ENCODE data around the gene TESK2. TPM values are rescaled to one million over a fixed set of nuclear protein-coding genes. Genes with fewer than 3 reads are reported as not detected.

Gene TESK2
- polyA plus RNA-seq, 1 of the 3 experiments (the other 2 are of a cell fraction) = 1.3 TPM

GRCh38 chr1:45409276-45409675, 81.7 kb downstream of the TESK2 start:
- no peak overlapping the region for H3K27ac ChIP-seq (ENCODE audit: low read depth in 2 of 2, low read length in 1 of 2)
- H4K20me1 ChIP-seq (ENCODE audit: insufficient read depth) = no peaks in the 10 kb centered on the region
- H3K36me3 ChIP-seq (replicated peaks in 1 of 2; ENCODE audit: control insufficient read depth in 1 of 2, insufficient read depth in 2 of 2, low read length in 1 of 2) = no peaks in the 10 kb centered on the region
- ChIA-PET POLR2A (no interaction called here), CTCF (no interaction called here)
- no peaks in the 10 kb centered on the region for H3K9me3 ChIP-seq
- no peak overlapping the region for H3K4me2 ChIP-seq
- H3K27me3 ChIP-seq (ENCODE audit: insufficient read depth) = no peaks in the 10 kb centered on the region
- 48% methylated on average over 1 of the region's 1 CpG for WGBS (ENCODE audit: low lambda C conversion rate)
- TF ChIP-seq SIN3A (IDR thresholded peaks at IDR 0.05; ENCODE audit: borderline replicate concordance, low read depth, low read length) (no peak), TAF1 (IDR thresholded peaks at IDR 0.05; ENCODE audit: borderline replicate concordance, low read depth, low read length) (no peak), EP300 (IDR thresholded peaks at IDR 0.05; ENCODE audit: borderline replicate concordance in 1 of 2, low read depth in 1 of 2, low read length in 1 of 2) (no peak)
- TF ChIP-seq, protein P1, sequence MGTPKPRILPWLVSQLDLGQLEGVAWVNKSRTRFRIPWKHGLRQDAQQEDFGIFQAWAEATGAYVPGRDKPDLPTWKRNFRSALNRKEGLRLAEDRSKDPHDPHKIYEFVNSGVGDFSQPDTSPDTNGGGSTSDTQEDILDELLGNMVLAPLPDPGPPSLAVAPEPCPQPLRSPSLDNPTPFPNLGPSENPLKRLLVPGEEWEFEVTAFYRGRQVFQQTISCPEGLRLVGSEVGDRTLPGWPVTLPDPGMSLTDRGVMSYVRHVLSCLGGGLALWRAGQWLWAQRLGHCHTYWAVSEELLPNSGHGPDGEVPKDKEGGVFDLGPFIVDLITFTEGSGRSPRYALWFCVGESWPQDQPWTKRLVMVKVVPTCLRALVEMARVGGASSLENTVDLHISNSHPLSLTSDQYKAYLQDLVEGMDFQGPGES (IDR thresholded peaks at IDR 0.05; ENCODE audit: low read depth, low read length) = no peak
- H3F3A ChIP-seq (replicated peaks; ENCODE audit: insufficient read depth) = no peaks in the 10 kb centered on the region
- no peak for DNase-seq
- no peaks in the 10 kb centered on the region for H3K79me2 ChIP-seq (ENCODE audit: insufficient read depth)
- no peaks in the 10 kb centered on the region for H3K9me2 ChIP-seq
- H3K4me1 ChIP-seq (ENCODE audit: control insufficient read depth in 1 of 2, insufficient read depth in 2 of 2, low read depth in 1 of 2, low read length in 1 of 2) = no peaks in the 10 kb centered on the region; a peak in 1 of 4 replicates
- H2AFZ ChIP-seq (ENCODE audit: low read depth) = no peak overlapping the region
- no peak overlapping the region for H3K4me3 ChIP-seq (ENCODE audit: low read depth in 2 of 2, low read length in 1 of 2)
- H3K9ac ChIP-seq = no peak overlapping the region

GRCh38 chr1:45407629-45408287, 83.2 kb downstream of the TESK2 start:
- TF ChIP-seq RXRA (IDR thresholded peaks at IDR 0.05; ENCODE audit: borderline replicate concordance, low read depth) (no peak), YY1 (IDR thresholded peaks at IDR 0.05; ENCODE audit: low read depth) (no peak), NRF1 (IDR thresholded peaks at IDR 0.05; ENCODE audit: low read depth, low read length) (no peak), EZH2phosphoT487 (IDR thresholded peaks at IDR 0.05; ENCODE audit: borderline replicate concordance, low read depth) (no peak), RAD21 (IDR thresholded peaks at IDR 0.05; ENCODE audit: low read length) (no peak), SIN3A (IDR thresholded peaks at IDR 0.05; ENCODE audit: borderline replicate concordance, low read depth, low read length) (no peak), FOSL2 (IDR thresholded peaks at IDR 0.05; ENCODE audit: borderline replicate concordance, low read depth) (no peak), MEF2A (IDR thresholded peaks at IDR 0.05; ENCODE audit: borderline replicate concordance, low read depth) (no peak), RFX5 (IDR thresholded peaks at IDR 0.05; ENCODE audit: low read length) (no peak), EP300 (IDR thresholded peaks at IDR 0.05; ENCODE audit: borderline replicate concordance in 1 of 2, low read depth in 1 of 2, low read length in 1 of 2) (no peak), JUND (IDR thresholded peaks at IDR 0.05) (no peak), FOXJ3 (CRISPR knock-in tag; IDR thresholded peaks at IDR 0.05) (no peak), SMC3 (IDR thresholded peaks at IDR 0.05; ENCODE audit: low read depth, low read length) (no peak), POLR2AphosphoS5 (IDR thresholded peaks at IDR 0.05; ENCODE audit: low read depth, low read length) (no peak), TAF1 (IDR thresholded peaks at IDR 0.05; ENCODE audit: borderline replicate concordance, low read depth, low read length) (no peak), MXI1 (IDR thresholded peaks at IDR 0.05; ENCODE audit: low read depth, low read length) (no peak)
- TF ChIP-seq, protein P2, sequence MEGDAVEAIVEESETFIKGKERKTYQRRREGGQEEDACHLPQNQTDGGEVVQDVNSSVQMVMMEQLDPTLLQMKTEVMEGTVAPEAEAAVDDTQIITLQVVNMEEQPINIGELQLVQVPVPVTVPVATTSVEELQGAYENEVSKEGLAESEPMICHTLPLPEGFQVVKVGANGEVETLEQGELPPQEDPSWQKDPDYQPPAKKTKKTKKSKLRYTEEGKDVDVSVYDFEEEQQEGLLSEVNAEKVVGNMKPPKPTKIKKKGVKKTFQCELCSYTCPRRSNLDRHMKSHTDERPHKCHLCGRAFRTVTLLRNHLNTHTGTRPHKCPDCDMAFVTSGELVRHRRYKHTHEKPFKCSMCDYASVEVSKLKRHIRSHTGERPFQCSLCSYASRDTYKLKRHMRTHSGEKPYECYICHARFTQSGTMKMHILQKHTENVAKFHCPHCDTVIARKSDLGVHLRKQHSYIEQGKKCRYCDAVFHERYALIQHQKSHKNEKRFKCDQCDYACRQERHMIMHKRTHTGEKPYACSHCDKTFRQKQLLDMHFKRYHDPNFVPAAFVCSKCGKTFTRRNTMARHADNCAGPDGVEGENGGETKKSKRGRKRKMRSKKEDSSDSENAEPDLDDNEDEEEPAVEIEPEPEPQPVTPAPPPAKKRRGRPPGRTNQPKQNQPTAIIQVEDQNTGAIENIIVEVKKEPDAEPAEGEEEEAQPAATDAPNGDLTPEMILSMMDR (IDR thresholded peaks at IDR 0.05) = no peak
- TF ChIP-seq, protein P3, sequence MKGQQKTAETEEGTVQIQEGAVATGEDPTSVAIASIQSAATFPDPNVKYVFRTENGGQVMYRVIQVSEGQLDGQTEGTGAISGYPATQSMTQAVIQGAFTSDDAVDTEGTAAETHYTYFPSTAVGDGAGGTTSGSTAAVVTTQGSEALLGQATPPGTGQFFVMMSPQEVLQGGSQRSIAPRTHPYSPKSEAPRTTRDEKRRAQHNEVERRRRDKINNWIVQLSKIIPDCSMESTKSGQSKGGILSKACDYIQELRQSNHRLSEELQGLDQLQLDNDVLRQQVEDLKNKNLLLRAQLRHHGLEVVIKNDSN (IDR thresholded peaks at IDR 0.05; ENCODE audit: borderline replicate concordance, low read depth) = no peak
- TF ChIP-seq, protein P1 (IDR thresholded peaks at IDR 0.05; ENCODE audit: low read depth, low read length) = no peak
- no peaks in the 10 kb centered on the region for H3K9me2 ChIP-seq
- no peak overlapping the region for H3K27ac ChIP-seq (ENCODE audit: low read depth in 2 of 2, low read length in 1 of 2)
- ChIA-PET POLR2A (no interaction called here), CTCF (no interaction called here)
- no peaks in the 10 kb centered on the region for H4K20me1 ChIP-seq (ENCODE audit: insufficient read depth)
- no peaks in the 10 kb centered on the region for H3K27me3 ChIP-seq (ENCODE audit: insufficient read depth)
- WGBS (ENCODE audit: low lambda C conversion rate) = 48% methylated on average over 4 of the region's 4 CpGs
- H3K4me3 ChIP-seq (ENCODE audit: low read depth in 2 of 2, low read length in 1 of 2) = no peak overlapping the region
- H2AFZ ChIP-seq (ENCODE audit: low read depth) = no peak overlapping the region
- H3K9ac ChIP-seq = no peak overlapping the region
- no peaks in the 10 kb centered on the region for H3K9me3 ChIP-seq
- no peak for DNase-seq
- no peak overlapping the region for H3K4me2 ChIP-seq
- H3K4me1 ChIP-seq (ENCODE audit: control insufficient read depth in 1 of 2, insufficient read depth in 2 of 2, low read depth in 1 of 2, low read length in 1 of 2) = no peaks in the 10 kb centered on the region; a peak in 1 of 4 replicates
- H3F3A ChIP-seq (replicated peaks; ENCODE audit: insufficient read depth) = no peaks in the 10 kb centered on the region
- H3K79me2 ChIP-seq (ENCODE audit: insufficient read depth) = no peaks in the 10 kb centered on the region
- no peaks in the 10 kb centered on the region for H3K36me3 ChIP-seq (replicated peaks in 1 of 2; ENCODE audit: control insufficient read depth in 1 of 2, insufficient read depth in 2 of 2, low read length in 1 of 2)
